Posterior vena cava (tissue), 2 donors: Measurements from ENCODE around the gene SDK1. TPM values are rescaled to one million over a fixed set of nuclear protein-coding genes. Genes with fewer than 3 reads are reported as not detected.
"Not testable (repeated sequence)": the region's sequence is repeated elsewhere in the genome, so short reads cannot be mapped to it uniquely, and the experiment has no call there.

Experiments used
- DNase-seq: peaks from one replicate; pipeline ENCODE4 v3.0.0-alpha.2; 2020; ENCODE audit warnings: low spot score
- intact Hi-C, 2 donors: fragments of 100-400 bp; cut with DNase I; formaldehyde crosslinking; loops; one replicate each; pipeline versions ENCODE4 v1.14.1 to v1.14.2; 2022 to 2023
- total RNA-seq, 2 donors: library from RNA; stranded (reverse); fragmentation: NEBNext Ultra II Directional; extraction: Animal tissue kit (Norgen Biotek cat#: 25700); gene quantifications; one replicate each; pipeline ENCODE4 v1.2.1, GENCODE V29; 2021
- donor health status: DM: yes; HTN: yes; CAD: no.
- donor health status: DM: yes; HTN: yes; CAD: no.

The SDK1 gene
- total RNA-seq, 2 donors from 2014 or later, result 14.4 to 18.3 TPM

DNA sequence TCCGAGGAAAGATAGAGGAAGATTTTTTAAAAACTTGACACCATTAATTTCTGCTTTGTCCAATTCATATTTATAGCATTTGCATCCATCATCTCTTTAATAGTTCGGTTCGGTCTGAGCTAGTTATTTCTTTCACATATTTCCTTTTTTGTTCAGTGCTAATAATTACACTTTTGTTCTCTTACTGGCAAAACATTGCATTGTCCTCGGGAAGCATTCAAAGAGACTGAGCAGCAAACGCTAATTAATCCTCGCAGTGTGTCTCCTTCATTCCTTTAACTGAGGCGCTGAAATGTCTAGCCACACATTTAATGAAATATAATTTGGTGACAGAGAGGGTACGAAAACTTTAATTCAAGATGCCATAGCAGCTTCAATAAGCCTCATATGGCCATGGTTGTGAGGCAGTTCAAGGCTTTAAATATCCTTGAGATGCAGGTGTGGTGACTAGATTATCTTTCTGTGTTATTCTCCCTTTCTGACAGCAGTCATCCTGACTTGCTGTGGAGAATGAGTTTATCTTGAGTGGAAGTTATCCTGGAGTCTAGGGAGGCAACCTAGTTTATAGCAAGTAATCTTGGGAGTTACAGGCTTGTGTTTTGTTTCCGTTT, 431.4 kb downstream of the SDK1 start:
- no peak for DNase-seq
- intact Hi-C loops, result no loop called here

DNA sequence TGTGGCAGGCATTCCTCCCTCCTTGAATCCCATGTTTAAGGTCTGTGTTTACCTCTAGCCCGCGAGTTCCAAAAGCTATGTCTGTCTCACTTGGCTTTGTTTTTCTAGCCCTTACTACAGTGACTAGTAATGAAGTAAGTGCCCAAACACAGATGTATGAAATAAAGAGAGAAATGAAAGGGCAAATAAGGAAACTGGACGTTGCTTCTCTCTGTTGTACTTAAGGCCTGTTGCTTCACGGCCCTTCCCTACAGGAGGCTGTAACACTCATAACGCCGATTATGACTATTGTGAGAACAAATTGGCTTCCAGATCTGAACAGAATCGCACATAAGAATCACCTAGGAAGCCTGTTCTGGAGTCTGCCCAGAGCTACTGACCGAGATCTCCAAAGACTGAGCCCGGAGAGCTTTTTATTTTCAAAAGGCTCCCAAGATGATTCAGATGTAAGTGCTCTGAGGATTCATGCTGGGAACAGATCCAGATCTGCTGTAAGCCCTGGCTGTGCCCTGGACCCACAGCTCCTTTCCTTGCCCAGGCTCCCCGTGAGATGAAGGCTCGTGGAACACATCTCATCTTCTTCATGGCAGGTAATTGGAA, 432.6 kb downstream of the SDK1 start:
- no peak for DNase-seq
- intact Hi-C loops, result no loop called here

DNA sequence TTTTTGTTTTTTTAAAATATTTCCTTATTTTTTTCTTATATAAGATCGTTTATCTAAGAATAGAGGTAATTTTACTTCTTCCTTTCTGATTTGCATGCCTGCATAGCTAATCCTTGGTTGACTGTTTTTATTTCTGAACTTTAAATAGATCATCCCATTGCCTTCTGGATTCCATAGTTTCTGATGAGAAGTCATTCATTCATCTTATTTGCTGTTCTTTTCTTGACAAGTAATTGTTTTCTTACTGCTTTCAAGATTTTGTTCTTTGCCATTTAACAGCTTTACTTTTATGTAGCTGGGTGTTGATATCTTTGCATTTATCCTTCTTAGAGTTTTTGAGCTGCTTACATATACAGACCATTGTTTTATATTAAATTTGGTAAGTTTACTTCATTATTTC, 437.9 kb downstream of the SDK1 start:
- no peak for DNase-seq
- intact Hi-C loops, result no loop called here

DNA sequence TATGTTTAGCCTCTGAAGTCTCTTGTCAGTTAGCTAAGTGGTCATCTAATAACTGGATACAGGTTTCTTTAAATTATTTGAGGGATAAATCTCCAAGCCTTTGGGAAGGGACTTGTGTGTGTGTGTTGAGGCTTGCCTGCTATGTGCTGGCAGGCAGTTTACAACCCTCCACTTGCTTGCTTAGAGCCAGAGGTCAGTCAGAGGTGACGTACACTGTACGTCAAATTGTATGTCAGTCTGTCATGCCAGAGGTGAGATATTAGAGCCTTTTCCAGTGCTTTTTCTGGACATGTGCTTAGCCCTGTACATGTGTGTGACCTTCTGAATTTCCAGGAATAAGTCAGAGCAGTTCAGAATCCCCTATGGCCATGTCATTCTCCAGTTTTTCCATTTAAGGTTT, 438.9 kb downstream of the SDK1 start:
- intact Hi-C loops, result no loop called here
- DNase-seq, result no peak

DNA sequence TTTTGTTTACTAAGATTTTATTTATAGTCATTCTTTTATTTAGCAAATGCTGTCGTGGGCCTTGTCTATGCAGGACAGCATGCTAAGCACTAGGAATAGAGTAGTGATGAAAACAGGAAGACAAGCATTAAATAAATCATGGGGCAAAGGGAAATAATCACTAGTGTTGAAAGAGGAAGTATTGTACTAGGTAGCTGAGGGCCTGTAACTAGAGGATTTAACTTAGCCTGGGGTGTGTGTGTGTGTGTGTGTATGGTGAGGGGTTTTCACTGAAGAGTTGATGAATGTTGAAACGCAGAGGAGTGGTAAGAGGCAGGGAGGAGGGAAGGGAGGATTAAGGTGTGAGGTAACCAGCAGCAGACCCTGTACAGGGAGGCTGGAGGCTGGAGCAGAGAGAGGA, 446.4 kb downstream of the SDK1 start:
- intact Hi-C loops, result no loop called here

DNA sequence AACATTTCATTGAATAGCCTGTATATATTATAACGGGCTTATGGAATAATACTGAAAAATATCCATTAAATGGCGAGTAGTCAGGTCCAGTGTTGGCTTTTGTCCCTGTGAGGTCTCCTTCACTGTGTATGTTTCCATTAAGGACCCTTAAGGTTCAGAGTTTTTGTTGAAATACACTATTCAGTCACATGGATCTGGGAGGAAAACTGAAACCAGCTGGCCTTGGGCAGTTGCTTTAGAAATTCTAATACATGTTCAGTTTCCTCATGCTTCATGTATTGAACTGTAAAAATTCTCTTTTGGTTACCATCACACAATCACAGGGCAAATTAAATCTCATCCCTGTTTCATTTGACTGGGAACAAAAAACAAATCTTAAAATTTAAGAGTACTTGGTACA, 447.3 kb downstream of the SDK1 start:
- DNase-seq, result no peak
- intact Hi-C loops, result no loop called here

More for the DNA sequence above, 446.4 kb downstream of the SDK1 start:
- no peak for DNase-seq

DNA sequence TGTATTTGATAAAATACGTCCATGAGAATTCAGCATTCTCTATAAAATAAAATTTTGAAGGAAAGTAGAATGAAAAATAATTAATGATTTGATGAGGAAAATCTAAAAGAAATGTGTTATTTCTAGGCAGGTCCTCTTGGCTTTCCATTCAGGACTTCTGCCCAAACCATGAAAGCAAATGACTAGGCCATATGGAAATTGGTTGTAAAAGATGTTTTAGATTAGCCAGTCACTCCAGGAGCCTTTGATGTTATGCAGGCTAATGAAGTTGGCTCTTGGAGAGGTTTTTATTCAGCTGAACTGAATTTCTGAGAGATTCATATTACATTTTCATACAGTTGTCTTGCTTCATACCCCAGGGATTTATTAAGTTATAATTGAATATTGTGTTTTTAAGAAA, 452.8 kb downstream of the SDK1 start:
- intact Hi-C loops, result no loop called here
- DNase-seq, result no peak

DNA sequence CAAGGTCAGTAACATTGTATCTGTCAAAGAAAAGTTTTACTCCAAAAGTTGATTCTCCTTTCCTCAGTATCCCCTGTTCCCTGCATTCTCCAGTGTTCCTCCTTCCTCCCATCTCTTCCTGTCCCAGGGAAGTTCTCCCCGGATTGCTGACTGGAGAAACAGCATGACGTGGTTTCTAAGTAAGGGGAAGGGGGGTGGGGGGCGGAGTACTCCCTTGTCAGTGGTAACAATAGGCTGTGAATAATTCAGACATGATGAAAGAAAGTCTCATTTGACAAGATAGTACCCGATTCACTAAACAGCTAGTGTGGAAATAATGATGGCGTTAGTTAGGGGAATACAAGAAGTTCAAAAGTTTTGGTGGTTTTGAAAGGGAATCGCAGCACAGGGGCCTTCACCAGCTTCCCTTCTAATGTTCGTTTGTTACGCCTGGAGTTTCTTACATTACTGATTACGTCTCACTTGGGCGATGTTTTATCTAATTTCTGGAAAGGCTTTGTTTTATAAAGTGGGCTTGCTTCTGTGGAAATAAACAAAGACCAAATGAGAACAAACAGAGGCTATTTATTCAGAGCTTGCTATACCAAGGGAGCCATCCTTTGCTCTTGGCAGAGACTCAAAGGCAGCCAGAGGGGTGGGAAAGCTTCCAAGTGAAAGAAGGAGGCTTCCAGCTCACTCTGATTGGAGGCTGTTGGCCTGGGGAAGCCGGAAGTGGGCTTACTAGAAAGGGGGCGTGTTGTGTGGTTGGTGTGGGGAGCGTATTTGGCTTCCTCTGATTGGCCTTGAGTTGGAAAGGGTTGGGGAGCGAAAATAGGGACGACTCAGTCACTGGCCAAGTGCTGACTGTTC, 453.7 kb downstream of the SDK1 start:
- intact Hi-C loops, result no loop called here
- no peak for DNase-seq

DNA sequence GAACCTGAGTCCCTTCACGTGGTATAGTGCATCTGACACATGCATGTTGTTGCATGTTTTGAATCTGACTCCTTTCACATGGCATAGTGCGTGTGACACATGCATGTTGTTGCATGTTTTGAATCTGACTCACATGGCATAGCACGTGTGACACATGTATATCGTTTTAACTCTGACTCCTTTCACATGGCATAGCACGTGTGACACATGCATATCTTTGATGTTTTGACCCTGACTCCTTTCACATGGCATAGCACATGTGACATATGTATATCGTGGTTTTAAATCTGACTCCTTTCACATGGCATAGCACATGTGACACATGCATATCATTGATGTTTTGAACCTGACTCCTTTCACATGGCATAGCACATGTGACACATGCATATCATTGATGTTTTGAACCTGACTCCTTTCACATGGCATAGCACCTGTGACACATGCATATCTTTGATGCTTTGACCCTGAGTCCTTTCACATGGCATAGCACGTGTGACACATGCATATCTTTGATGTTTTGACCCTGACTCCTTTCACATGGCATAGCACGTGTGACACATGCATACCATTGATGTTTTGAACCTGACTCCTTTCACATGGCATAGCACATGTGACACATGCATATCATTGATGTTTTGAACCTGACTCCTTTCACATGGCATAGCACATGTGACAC, 454.9 kb downstream of the SDK1 start:
- DNase-seq, intact Hi-C loops: not testable (repeated sequence)

DNA sequence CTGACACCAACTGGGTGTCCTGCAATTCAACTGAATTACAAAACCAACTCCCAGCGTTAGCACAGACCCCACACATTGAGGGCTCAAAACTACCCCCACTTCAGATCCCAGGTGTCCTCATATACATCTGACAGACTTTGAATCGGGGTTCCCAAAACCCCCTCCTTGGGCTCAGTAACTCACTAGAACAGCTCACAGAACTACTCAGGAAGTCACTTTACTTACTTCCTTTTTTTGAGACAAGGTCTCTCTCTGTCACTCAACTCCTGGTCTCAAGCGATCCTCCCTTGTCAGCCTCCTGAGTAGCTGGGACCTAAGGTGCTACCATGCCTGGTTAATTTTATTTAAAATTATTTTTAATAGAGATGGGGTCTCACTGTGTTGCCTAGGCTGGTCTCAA, 456.0 kb downstream of the SDK1 start:
- no peak for DNase-seq
- intact Hi-C loops, result no loop called here

DNA sequence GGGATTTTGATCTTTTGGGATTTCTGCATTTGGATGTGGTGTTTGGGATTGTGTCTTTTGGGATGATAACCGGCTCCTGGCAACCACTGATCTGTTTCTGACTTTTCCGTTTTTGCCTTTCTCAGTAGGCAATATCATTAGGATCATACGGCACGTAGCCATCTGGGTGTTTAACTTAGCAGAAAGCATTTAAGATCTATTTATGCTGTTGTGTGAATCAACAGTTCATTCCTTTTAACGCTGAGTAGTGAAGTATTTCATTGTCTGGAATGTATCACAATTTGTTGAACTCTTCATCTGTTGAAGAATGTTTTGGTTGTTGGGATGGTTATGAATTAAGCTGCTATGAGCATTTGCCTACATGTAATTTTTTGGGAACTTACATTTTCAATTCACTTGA, 459.6 kb downstream of the SDK1 start:
- no peak for DNase-seq
- intact Hi-C loops, result no loop called here

DNA sequence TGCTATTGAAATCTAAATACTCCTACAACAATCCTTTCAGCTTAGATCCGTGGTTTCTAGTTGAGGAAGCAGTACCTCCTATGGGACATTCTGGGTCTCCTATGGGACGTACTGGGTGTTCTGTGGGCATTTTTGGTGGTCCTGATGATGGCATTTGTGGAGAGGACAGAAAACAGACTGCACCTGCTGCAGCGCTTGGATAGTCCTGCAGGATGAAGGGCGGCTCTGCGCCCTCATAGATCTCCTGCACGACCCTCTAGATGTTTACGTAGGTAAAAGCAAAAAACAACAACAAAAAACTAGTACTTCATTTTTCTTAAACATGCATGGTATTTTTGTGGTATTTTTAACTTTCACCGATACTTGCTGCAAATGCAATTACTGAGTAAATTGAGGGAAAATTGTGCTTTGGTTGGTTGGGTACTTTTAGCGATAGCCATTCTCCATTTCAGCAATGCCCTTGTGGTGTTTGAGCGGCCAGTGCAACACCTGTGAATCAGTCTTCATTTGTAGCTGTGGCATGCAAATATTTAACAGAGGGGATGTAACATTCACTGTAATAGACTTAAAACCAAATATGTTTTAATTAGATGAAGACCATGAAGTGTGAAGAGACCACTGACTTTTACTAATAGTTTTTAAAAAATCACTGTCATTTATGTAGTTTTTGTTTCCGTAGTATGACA, 461.2 kb downstream of the SDK1 start:
- no peak for DNase-seq
- intact Hi-C loops, result no loop called here

DNA sequence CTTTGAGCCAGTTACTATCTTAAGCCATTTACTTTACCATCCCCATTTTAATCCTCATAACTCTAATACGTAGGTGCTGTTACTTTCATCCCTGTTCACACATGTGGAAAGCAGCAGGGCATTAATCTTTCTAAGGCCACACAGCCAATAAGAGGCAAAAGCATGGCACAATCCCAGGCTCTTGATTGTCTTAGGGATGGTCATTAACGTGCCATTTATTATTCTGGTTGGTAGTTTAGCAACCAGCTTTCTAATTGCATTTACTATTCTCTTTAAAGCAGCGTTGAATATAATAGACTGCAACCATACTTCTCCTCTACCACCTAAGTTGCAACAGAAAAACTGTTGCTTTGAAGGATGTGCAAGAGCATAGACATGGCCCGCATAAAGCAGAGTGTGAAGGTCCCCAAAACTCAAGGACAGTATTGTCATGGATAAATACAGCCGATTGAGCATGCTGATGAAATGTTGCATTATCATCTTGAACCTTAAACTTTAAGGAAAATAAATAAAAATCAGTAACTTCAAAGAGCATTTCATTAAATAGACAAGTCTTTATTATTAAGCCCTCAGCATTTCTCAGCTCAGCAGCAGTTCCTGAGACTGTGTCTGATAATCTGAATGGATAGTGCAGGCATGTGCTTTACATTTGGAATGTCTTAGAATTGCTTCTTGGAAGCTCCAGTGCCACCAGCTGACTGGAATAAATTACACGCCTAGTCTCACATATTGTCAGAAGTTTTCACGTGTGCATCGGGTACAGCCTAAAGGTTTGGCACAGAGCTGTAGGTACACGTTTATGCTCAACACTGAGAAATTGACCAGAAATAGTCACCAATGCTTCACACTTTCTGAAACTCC, 467.1 kb downstream of the SDK1 start:
- intact Hi-C loops, result no loop called here
- DNase-seq, result no peak

DNA sequence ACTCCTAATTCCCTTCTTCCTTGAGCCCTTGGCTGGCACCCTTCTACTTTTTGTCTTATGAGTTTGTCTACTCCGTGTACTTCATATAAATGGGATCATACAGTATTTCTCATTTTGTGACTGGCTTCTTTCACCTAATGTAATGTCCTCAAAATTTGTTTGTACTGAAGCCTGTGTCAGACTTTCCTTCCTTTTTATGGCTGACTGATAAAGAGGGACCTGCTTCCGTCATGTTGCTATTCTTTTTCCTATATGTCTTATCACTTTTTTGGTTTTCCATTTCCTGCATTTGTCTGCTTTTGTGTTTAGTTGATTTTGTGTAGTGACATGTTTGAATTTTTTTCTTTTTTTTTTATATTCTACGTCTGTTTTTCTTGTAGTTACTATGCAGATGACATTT, 470.9 kb downstream of the SDK1 start:
- DNase-seq, result no peak
- intact Hi-C loops, result no loop called here

DNA sequence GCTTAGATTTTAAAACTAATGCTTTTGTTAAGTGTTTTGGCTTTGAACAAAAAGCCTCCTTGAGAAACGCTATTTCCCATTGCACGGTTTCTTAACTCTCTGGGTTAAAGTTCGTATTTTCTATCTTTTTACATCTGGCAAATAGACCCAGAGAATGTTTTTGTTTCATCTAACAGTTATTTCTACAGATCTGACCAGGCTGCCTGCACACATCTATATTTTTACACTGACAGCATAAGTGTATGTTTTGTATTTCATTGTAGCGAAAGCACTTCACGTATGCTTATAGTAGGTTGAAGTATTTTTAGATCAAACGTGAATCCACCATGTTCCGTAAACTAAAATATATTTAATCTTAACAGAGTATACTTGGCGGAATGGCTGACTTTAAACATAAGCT, 477.3 kb downstream of the SDK1 start:
- no peak for DNase-seq
- intact Hi-C loops, result no loop called here

DNA sequence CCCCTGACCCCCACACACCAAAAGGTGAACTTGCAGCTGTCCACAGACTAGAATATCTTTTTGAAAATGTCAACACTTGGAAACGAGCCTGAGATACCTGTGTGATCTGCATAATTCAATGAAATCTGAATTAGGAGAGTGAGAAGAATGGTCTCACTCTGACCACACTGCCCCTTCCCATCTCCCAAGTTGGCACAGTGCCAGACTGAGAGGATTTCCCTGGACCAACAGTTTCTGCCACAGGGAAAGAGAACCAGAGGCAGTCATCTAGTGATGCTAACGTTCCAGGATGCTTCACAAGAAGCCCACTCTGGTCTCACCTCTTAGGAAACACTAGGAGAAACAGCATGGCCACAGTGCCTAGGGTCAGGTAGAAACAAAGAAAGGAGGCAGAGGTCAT, 479.0 kb downstream of the SDK1 start:
- intact Hi-C loops, result no loop called here

DNA sequence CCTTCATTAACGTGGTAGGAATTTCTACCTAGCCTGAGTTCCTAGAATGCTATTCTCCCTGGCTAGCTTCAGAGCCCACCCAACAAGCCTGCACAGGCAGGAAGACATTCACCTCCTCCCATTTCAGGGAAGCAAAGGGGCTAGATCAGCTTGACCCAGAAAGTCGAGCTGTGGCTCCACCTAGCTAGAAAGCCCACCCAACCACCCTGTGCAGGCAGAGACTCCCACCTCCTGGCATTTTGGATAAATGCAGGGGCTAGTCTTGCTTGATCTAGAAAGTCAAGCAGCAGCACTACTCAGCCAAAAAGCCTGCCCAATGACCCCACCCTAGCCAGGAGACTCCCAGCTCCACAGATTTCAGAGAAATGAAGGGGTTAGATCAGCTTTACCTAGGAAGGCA, 479.5 kb downstream of the SDK1 start:
- intact Hi-C loops, result no loop called here
- no peak for DNase-seq

More for the DNA sequence above, 479.0 kb downstream of the SDK1 start:
- no peak for DNase-seq

DNA sequence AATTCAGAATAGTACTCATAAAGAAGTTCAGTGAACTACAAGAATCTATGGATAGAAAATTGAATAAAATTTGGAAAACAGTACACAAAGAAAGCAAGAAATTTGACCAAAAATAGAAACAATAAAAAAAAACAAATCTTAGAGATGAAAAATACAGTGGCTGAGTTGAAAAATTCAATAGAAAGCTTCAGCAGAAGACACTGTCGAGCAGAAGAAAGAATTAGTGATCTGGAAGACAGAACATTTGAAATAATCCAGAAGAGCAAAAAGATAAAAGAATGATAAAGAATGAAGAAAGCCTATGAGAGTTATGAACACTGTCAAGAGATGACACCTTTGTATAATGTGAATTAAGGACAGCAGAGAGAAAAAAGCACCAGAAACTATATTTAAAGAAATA, 480.6 kb downstream of the SDK1 start:
- intact Hi-C loops, result no loop called here

More for the DNA sequence above, 480.6 kb downstream of the SDK1 start:
- no peak for DNase-seq
